Activated CD4-positive, alpha-beta T cell treated with anti-CD3 and anti-CD28 coated beads, Interleukin-2, amount 50 U/mL, for 24 hours (primary cell): ENCODE results near the gene LRRC61.

ENCODE experiments used
- DNase-seq, 2 donors: peaks; one replicate each; pipeline ENCODE4 v3.0.0-alpha.2; 2020; ENCODE audit warnings: low read depth in 1 of 2, low spot score in 1 of 2

Gene LRRC61

DNA sequence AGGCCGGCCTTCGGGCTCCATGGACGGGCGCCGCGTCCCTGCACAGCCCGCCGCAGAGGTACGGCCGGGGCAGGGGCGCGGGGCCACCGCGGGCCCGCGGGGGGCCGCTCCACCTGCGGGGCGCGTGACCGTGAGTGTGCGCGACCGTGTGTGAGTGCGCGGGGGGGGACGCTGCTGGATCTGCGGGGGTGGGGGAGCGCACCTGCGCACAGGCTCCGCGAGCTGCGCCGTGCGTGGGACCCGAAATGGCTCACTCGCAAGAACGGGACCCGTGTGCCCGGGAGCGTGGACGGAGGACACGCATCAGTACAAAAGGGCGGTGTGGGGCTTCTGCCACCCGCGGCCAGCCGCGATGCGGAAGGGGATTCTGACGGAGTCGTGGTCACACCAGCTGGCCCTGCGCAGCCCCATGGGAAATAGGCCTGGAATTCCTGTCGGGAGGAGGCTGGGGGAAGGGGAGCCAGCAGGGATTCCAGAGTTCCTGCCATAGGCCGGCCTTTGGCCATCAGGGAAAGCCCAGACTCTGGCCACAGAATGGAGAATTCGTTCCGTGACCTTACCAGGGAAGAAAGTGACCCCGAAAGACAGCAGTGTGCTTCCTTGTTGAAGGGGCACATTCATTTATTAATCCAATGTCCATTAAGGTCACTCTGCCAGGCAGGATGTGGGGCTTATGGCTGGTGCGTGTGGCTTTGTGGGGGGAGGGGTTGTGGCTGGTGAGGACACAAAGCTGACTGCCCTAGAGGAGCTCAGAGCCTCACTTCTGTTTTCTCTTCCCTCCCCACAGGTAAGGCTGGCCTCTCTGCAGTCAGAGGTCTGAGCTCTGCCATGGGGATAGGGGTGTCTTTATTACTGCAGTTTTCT, 46.0 kb downstream of the LRRC61 start:
- peak in 1 of 2 donors; percentile 36 for DNase-seq

DNA sequence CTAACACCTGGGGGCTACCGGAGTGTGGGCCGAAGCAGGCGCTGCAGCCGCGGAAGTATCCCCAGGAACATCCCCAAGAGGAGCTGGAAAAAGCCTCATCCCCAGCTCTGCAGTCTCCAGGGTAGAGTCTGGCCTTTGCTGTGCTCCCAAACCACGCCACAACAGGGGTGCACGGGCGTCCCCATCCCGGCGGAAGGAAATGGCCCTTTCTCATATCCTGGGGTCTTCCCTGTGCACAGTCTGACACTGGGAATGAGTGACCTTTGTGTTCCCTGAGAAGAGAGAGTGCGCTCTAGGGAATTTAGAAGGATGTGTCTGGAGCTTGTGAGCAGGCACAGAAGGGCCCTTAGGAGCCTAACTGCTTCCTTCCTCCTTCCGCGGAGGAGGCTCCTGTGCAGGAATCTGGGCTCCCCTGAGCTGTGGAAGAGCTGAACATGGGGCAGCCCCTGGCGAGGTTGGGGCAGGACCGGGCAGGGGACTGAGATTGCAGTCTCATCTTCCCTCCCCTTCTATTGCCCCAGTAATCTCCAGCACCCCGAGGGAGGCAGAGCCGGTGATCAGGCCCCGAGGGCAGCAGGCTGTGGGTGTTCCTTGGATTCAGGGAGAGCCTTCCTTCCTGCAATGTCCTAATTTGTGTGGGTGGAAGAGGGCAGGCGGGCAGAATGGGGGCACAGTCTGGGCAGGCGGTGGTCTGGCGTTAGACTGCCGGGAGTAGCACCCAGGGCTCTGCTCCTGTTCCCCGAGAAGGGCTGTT, 46.8 kb downstream of the LRRC61 start:
- no peak for DNase-seq

DNA sequence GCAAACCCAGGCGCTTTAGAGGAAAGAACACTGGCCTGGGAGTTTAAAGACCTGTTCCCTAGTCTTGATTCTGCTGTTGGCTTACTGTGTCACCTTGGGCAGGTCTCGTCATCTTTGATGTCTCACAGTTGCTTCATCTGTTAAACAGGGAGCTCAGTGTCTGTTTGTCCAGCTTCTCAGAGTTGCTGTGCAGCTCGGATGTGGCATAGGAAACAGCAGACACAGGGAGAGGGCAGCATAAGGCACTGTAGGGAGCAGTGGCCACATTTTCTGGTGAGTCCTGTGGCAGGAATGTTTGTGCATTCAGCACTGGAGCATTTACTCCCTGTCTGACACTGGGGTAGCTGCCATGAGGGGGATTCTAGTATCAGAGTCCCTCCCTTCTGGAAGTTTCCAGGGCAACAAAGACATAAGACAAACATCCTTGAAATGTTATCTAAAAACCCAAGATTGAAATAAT, 47.5 kb downstream of the LRRC61 start:
- DNase-seq = no peak

DNA sequence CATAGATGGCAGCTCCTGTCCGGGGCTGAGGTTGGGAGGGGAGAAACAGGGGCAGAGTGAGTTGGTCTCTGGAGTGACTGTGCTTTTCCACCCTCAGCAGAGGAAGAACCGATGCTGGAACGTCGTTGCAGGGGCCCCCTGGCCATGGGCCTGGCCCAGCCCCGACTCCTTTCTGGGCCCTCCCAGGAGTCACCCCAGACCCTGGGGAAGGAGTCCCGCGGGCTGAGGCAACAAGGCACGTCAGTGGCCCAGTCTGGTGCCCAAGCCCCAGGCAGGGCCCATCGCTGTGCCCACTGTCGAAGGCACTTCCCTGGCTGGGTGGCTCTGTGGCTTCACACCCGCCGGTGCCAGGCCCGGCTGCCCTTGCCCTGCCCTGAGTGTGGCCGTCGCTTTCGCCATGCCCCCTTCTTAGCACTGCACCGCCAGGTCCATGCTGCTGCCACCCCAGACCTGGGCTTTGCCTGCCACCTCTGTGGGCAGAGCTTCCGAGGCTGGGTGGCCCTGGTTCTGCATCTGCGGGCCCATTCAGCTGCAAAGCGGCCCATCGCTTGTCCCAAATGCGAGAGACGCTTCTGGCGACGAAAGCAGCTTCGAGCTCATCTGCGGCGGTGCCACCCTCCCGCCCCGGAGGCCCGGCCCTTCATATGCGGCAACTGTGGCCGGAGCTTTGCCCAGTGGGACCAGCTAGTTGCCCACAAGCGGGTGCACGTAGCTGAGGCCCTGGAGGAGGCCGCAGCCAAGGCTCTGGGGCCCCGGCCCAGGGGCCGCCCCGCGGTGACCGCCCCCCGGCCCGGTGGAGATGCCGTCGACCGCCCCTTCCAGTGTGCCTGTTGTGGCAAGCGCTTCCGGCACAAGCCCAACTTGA, 48.2 kb downstream of the LRRC61 start:
- no peak for DNase-seq

DNA sequence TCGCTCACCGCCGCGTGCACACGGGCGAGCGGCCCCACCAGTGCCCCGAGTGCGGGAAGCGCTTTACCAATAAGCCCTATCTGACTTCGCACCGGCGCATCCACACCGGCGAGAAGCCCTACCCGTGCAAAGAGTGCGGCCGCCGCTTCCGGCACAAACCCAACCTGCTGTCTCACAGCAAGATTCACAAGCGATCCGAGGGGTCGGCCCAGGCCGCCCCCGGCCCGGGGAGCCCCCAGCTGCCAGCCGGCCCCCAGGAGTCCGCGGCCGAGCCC, 48.8 kb downstream of the LRRC61 start:
- DNase-seq = no peak

DNA sequence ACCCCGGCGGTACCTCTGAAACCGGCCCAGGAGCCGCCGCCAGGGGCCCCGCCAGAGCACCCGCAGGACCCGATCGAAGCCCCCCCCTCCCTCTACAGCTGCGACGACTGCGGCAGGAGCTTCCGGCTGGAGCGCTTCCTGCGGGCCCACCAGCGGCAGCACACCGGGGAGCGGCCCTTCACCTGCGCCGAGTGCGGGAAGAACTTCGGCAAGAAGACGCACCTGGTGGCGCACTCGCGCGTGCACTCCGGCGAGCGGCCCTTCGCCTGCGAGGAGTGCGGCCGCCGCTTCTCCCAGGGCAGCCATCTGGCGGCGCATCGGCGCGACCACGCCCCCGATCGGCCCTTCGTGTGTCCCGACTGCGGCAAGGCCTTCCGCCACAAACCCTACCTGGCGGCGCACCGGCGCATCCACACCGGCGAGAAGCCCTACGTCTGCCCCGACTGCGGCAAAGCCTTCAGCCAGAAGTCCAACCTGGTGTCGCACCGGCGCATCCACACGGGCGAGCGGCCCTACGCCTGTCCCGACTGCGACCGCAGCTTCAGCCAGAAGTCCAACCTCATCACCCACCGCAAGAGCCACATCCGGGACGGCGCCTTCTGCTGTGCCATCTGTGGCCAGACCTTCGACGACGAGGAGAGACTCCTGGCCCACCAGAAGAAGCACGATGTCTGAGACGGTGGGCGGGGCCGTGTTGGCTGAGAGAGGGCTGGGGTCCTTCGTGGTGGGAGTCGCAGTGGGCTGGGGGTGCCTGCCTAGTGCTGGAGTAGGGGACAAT, 49.3 kb downstream of the LRRC61 start:
- DNase-seq = no peak

DNA sequence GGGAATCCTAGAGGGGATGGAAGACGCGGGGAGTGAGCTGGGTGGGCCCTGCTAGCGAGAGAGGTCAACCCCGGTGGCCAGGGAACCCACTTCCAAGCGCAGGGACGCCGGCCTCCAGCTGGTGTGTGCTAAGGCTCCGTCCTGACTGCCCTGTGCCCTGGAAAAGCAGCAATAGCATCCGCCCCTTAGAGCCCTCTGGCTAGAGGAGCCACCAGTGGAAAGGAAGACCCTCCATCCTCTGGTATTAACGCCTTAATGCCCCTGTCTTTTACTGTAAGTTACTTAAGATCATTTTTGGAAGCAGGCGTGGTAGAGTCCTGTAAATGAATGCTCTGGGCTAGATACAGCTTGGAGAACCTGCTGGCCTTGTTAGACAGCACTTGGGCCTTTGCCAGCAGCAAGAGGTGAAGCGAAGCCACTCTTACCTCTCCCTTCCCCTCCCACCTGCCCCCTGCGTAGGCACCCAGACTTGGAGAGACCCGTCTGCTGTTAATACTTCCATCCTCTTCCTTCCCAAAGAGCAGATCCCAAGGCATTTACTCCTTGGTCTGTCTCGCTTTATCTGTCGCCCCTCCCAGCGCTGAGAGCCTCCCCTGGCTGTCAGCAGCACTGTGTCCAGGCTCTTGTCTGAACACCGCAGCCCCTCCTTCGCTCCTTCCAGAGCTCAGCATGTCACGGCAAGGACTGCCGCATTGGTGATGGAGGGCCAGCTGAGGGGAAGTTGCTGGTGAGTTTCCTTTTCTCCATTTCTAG, 50.1 kb downstream of the LRRC61 start:
- DNase-seq = no peak

DNA sequence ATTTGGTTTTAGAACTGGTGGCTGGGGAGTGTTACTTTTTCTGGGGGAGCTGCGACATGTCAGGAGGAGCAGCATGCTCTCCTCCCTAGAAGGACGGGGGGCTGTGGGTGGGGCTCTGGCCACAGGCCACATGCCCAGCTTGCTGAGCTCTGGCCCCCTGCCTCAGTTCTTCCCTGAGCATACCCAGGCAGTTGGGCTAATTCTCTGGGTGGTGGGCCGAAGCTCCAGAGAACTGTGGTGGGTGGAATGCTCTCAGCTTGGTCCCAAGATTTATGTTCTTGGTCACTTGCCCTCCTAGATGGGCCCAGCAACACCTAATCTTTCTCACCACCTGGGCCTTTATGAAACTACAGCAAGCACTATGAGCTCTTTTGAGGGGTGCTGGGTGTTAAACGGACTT, 50.9 kb downstream of the LRRC61 start:
- DNase-seq = no peak

DNA sequence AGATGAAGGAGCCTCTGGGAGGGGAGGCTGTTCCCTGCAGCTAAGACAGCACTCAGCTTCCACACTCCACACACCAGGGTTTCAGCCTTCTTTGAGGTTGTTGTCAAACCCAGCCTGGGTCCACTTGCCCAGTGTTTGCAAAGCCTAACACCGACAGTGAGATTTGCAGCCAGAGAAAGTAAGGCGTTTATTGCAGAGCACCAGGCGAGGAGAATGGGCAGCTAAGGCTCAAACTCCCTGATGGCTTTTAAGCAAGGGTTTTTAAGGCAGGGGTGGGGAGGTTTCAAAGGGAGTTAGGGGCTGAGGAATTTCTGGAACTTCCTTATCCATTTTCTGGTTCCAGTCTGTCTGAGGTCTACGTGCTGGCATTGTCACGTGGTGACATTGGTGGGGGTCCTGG, 51.3 kb downstream of the LRRC61 start:
- no peak for DNase-seq

DNA sequence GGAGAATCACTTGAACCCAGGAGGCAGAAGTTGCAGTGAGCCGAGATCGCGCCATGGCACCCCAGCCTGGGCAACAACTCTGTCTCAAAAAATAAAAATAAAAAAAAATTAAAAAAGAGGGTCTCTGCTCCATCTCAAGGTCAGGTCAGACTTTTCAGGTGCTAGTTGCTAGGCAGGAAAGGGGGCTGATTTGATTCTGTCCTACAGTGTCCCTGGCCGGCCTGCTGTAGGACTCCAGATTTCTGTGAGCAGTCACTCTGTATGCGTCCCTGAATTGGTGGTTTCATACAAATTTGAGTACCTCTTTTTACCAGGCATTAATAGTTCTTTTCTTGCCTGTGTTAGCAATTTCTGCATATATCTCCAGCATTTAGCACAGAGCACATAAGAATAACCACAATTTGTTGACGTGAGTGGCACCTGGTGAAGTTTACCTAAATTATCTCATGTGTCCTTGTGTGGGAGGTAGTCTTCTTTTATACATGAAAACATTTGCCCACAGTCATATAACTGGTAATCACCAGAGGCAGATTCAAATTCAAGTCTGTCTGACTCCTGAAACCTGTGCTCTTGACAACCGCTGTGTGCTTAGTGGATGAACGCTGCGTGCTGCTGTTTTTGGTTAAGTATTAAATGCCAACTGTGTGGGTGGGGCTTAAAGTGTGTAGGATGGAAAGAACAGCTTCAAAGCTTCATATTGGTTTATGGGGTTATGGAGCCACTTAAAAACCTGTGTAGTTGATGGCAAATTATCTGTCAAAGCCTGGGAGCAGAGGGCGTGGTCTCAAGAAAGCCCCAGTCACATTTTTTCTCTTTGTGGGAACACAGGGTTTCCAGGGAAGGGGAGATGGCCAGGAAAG, 52.7 kb downstream of the LRRC61 start:
- peak in 1 of 2 donors; percentile 58 for DNase-seq

DNA sequence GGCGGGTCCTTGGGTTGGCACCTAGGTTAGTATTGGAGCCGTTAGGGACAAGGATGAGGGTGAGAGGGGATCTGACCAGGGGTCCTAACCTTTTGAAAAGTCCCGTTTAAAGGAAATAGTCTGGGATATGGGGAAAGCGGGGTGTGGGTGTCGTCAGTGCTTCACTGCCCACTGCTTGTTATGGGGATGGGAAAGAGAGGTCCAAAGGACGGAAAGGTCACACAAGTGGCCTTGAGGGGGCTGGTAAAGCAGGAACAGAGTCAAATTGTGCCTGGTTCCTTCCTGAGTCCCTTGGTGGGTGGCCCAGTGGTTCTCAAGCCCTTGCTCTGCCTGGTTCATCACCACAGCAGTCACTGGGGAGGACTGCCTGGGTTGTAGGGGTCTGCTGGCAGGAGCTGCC, 53.4 kb downstream of the LRRC61 start:
- DNase-seq = no peak

DNA sequence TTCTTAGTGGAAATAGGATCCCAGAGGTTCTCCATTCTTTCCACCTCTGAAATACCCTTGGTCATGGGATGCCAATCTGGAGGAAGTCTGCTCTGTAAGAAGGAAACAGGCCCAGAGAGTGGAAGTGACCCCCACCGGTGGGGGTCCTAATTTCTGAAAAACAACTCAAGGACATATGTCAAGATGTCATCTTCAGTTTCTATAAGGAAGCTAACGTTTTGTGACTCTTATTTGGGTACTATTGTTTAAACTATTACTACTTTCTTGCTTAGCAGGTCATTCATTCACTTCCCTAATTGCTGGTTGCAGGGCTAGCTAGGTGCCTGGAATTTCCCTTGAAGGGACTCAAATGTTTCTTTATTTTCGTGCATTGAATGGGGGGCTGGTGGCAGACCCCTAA, 54.0 kb downstream of the LRRC61 start:
- no peak for DNase-seq

DNA sequence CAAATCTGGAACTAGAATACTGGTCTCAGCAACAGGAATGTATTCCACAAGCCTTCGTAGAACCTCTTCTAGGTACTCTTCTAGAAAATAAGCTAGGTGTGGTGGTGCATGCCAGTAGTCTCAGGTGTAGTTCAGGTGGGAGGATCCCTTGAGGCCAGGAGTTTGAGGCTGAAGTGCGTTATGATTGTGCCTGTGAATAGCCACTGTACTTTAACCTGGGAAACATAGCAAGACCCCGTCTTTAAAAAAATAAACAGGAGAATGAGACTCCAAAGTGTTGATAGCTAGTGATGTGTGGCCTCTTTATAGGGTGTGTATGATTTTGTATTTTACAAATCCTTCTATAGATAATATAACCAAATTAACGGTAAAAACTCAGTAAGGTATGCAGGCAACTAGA, 54.5 kb downstream of the LRRC61 start:
- no peak for DNase-seq

DNA sequence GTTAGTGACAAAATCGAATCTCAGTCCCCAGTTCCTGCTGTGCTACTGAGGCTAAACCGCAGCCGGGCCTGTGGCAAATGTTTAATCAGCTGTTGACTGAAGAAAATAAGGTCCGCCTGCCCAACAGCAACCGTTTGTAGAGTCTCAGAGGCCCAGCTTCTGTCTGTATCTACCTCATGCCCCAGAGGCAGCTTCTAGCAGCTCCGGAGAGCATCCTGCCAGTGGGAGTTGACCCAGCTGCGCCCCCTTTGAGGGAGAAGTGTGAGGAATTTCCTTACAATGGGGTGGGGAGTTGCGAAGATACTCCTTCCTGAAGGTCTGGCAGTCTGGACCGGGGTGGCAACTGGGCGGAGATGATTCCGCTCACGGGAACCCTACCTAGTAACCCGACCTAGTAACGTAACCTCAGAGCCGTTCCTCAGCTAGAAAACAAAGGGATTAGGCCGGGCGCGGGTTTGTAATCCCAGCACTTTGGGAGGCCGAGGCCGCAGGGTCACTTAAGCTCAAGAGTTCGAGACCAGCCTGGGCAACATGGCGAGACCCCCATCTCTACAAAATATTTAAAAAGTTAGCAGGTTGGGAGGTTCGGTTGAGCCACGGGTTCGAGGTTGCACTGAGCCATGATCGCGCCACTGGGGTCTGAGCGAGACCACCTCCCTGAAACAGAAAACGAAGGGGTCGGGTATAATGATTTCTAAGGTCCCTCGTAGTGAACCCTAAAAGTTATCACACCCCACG, 55.1 kb downstream of the LRRC61 start:
- no peak for DNase-seq

DNA sequence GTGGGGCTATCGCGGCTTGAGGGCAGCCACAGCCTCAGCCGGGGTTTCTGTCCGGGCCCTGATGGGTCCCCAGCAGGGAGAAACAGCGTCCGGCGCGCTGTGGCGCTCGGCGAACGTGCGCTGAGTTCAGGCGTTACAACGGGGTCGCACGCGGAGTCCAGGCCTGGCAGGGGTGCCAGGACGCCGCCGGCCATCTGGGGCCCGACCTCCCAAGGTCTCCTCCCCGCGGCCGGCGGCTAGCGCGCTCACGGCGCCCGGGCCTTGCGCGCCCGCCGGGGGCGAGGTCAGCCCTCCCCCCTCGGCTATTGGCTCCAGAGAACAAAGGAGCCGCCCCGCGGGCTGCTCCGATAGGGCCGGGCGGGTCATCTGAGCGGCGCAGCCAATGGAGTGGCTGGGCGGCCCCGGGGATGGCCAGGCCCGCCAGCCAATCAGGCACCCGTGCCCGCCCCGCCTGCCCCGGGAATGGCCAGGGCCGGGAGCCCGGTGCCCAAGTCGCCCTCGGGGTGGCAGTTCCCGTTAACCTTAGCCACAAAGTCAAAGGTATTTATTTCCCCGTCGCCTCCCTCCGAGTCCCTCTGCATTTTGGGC, 55.8 kb downstream of the LRRC61 start, which contains the start of gene ZNF775:
ZNF775 (plus strand) TSS at position 478 of the 588 bp plus-strand sequence. CDS start 9,141 bp downstream, outside the sequence.
- peak; percentile 75 to 85 for DNase-seq

DNA sequence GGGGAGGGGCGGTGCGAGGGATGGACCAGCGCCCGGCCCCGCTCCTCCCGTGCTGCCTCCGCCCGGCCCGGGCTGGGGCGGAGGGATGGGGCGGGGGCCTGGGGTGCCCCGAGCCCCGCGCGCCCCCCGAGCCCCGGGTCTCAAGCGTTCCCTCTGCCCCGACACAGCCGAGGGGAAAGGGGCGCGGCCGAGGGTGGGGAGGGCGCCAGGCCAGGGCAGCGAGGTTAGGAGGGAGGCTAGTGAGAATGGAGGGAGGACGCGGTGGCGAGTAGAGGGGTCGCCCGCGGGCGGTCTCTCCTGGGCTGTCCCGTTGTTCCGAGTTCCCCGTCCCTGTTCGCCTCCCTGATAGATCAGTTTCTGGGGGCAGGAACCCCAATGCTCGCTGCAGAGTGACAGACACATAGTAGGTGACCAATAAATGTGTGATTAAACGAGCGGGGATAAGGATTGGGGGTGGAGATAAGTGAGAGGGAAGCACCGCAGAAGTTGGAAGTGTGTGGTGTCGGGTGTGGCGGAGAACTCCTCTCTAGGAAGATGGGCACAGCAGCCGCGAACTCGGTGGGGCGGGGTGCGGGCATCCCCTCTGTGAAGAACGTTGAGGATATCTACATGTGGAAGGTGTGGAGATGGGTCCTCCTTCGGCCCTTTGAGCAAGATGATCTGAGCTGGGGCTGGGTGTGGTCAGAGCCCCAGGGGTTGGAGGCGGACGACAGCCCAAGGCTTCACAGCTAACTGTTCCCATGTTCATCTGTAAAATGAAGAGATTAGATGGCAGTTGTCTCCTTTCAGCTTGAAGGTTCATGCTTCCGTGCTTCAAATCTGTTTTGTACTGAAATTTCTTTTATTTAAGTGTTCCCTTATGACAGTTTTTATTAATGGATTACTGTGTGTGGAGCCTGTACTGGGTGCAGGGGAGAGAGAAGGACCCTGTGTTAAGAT, 56.6 kb downstream of the LRRC61 start:
- no peak for DNase-seq

DNA sequence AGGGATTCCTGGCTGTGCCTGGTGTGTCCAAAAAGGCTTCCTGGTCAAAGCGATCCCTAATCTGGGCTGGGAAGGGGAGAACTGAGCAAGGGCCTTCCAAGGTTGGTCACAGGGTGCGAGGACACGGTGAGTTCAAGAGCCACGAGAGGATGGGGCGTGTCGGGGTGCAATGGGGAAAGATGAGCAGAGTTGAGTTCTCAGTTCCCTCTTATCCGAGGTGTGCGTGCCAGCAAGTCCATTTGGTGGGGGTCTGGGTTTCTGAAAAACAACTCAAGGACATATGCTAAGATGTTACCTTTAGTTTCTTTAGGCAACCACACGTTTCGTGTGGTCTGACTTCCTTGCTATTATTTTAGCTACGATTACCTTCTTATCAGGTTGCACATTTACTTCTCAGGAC, 57.3 kb downstream of the LRRC61 start:
- DNase-seq = no peak
